K562 (cell line): ENCODE measurements around the gene REEP6. TPM values are rescaled to one million over a fixed set of nuclear protein-coding genes. Genes with fewer than 3 reads are reported as not detected.

Experiments used
- ADNP ChIP-seq: fragments of 200-800 bp; sonication (Bioruptor generic); IDR thresholded peaks from 2 replicates; pipeline ENCODE4 v1.6.1; 2016; ENCODE audit warnings: missing genetic modification characterization, missing compliant biosample characterization
- ARID2 ChIP-seq: fragments of 450-650 bp; IDR thresholded peaks from 2 replicates; pipeline ENCODE4 v1.6.1; 2017; ENCODE audit warnings: antibody characterized with exemption, mild to moderate bottlenecking
- BDP1 ChIP-seq: IDR thresholded peaks from 3 replicates; pipeline ENCODE4 v1.6.1; 2011; ENCODE audit not compliant: insufficient read length, insufficient read depth
- CLOCK ChIP-seq: fragments of 250-450 bp; sonication (Bioruptor Pico); IDR thresholded peaks from 2 replicates; pipeline ENCODE4 v1.4.0; 2020; ENCODE audit warnings: mild to moderate bottlenecking, moderate library complexity, borderline replicate concordance
- EZH2 ChIP-seq: IDR thresholded peaks from 2 replicates; pipeline ENCODE4 v1.6.1; 2012; ENCODE audit warnings: low read depth, mild to moderate bottlenecking, inconsistent platforms, low read length, borderline replicate concordance
- HDAC2 ChIP-seq: fragments of 450-650 bp; IDR thresholded peaks from 2 replicates; pipeline ENCODE4 v1.6.1; 2016; ENCODE audit warnings: mild to moderate bottlenecking
- MTA1 ChIP-seq: fragments of 450-650 bp; IDR thresholded peaks from 2 replicates; pipeline ENCODE4 v1.6.1; 2017; ENCODE audit warnings: borderline replicate concordance
- MTA3 ChIP-seq: fragments of 450-650 bp; formaldehyde crosslinking; IDR thresholded peaks from 2 replicates; pipeline ENCODE4 v1.6.1; 2017; ENCODE audit warnings: mild to moderate bottlenecking, borderline replicate concordance
- RAD21 ChIP-seq, 2 experiments: fragments of 250-450 bp in 1 of 2; fragments of 450-650 bp in 1 of 2; sonication (Bioruptor Pico) in 1 of 2; formaldehyde crosslinking in 1 of 2; IDR thresholded peaks in 1 of 2; conservative IDR thresholded peaks in 1 of 2; 2 replicates each; pipeline versions ENCODE4 v1.4.0 to v1.8.0; 2020 to 2022; ENCODE audit warnings: mild to moderate bottlenecking in 2 of 2, moderate library complexity in 1 of 2
- SAP30 ChIP-seq: fragments of 200-600 bp; sonication (generic); IDR thresholded peaks from 2 replicates; pipeline ENCODE4 v1.6.1; 2012; ENCODE audit warnings: borderline replicate concordance, low read depth, mild to moderate bottlenecking, moderate library complexity, low read length, control low read depth, inconsistent platforms; ENCODE audit not compliant: insufficient read depth, poor library complexity, severe bottlenecking
- SMARCA5 ChIP-seq: fragments of 450-650 bp; IDR thresholded peaks from 2 replicates; pipeline ENCODE4 v1.6.1; 2016
- SMARCE1 ChIP-seq: fragments of 450-650 bp; IDR thresholded peaks from 2 replicates; pipeline ENCODE4 v1.7.1; 2016; ENCODE audit warnings: mild to moderate bottlenecking
- SP1 ChIP-seq: sonication (generic); formaldehyde crosslinking; IDR thresholded peaks from 2 replicates; pipeline ENCODE4 v1.8.1; 2022; ENCODE audit warnings: mild to moderate bottlenecking, missing genetic modification reagents
- THAP12 ChIP-seq: fragments of 250-450 bp; sonication (Bioruptor Pico); IDR thresholded peaks from 2 replicates; pipeline ENCODE4 v1.9.0; 2021; ENCODE audit warnings: mild to moderate bottlenecking, inconsistent platforms
- THRAP3 ChIP-seq: fragments of 450-650 bp; IDR thresholded peaks from 2 replicates; pipeline ENCODE4 v1.6.1; 2016; ENCODE audit warnings: mild to moderate bottlenecking, inconsistent platforms, borderline replicate concordance
- ZBTB7A ChIP-seq: IDR thresholded peaks from 2 replicates; pipeline ENCODE4 v1.6.1; 2011; ENCODE audit warnings: low read depth, mild to moderate bottlenecking, low read length, moderate library complexity, borderline replicate concordance; ENCODE audit not compliant: control insufficient read depth
- ZFP36 ChIP-seq: fragments of 150-350 bp; IDR thresholded peaks from 2 replicates; pipeline ENCODE4 v1.6.1; 2018; ENCODE audit warnings: low read length, low read depth; ENCODE audit not compliant: partially characterized antibody
- ZFX ChIP-seq: sonication (generic); formaldehyde crosslinking; IDR thresholded peaks from 2 replicates; pipeline ENCODE4 v1.8.0; 2022; ENCODE audit warnings: mild to moderate bottlenecking, missing genetic modification reagents, moderate library complexity
- ZNF121 ChIP-seq: sonication (generic); formaldehyde crosslinking; conservative IDR thresholded peaks from 2 replicates; pipeline ENCODE4 v1.8.0; 2022; ENCODE audit warnings: missing genetic modification reagents
- polyA plus RNA-seq, 8 experiments: library from polyadenylated mRNA; depleted of rRNA in 4 of 8; stranded (reverse) in 5 of 8; unstranded in 3 of 8; fragments of >200 nt; fragmentation: Nextera tagmentation in 2 of 8; fragmentation: Illumina TruSeq in 1 of 8; extraction: Ambion mirVana in 2 of 8; extraction: Trizol in 1 of 8; gene quantifications; 2 replicates each; pipeline versions ENCODE4 v1.2.1 to v1.2.3, GENCODE V29; 2011 to 2014; ENCODE audit warnings: inconsistent platforms in 1 of 8, missing spikeins in 1 of 8
- total RNA-seq, 7 experiments: library from RNA; depleted of rRNA in 6 of 7; stranded (reverse); fragments of >200 nt in 6 of 7; fragmentation: Illumina TruSeq in 2 of 7; extraction: Trizol in 2 of 7; gene quantifications; 2 replicates each; pipeline versions ENCODE4 v1.2.1 to v1.2.3, GENCODE V29; 2011 to 2021; ENCODE audit warnings: low replicate concordance in 1 of 7
- TF ChIP-seq, protein P1 (sequence below): fragments of 250-450 bp; sonication (Bioruptor Pico); IDR thresholded peaks from 2 replicates; pipeline ENCODE4 v1.8.0; 2022; ENCODE audit warnings: moderate library complexity, mild to moderate bottlenecking, inconsistent platforms
- TF ChIP-seq, protein P2 (sequence below): sonication (generic); formaldehyde crosslinking; IDR thresholded peaks from 2 replicates; pipeline ENCODE4 v1.8.1; 2022; ENCODE audit warnings: missing genetic modification reagents

REEP6 gene
- total and polyA plus RNA-seq, 9 of the 15 experiments (the other 6 are each of a cell fraction or from before 2014, with no cell fraction given), result 1.2 to 64.2 (median 12.7) TPM

- peak; percentile 77; the same call in 1 of the 2 replicates for TF ChIP-seq HDAC2
- TF ChIP-seq ZBTB7A, result peak; percentile 86
- peak; percentile 71; the same call in 1 of the 2 replicates for TF ChIP-seq SP1 (CRISPR knock-in tag)
- no peak for TF ChIP-seq SAP30
- no peak for TF ChIP-seq EZH2
- TF ChIP-seq SMARCE1, result peak; percentile 55; the same call in 1 of the 2 replicates
- TF ChIP-seq, protein P1, sequence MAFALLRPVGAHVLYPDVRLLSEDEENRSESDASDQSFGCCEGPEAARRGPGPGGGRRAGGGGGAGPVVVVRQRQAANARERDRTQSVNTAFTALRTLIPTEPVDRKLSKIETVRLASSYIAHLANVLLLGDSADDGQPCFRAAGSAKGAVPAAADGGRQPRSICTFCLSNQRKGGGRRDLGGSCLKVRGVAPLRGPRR (CRISPR knock-in tag), result no peak
- TF ChIP-seq SMARCA5, result peak; percentile 94; the same call in 1 of the 2 replicates
- peak; percentile 45 to 67; a peak in 3 of 4 replicates for TF ChIP-seq RAD21 (CRISPR knock-in tag; conservative IDR thresholded peaks at IDR 0.05 in 1 of 2, IDR thresholded peaks at IDR 0.05 in 1 of 2)
- TF ChIP-seq THAP12 (CRISPR knock-in tag), result 0 out of 2 replicates have a peak, but pooled peaks have one; percentile 19
- peak; percentile 38; the same call in 1 of the 2 replicates for TF ChIP-seq MTA1
- peak; percentile 32; the same call in 1 of the 2 replicates for TF ChIP-seq ZFX (CRISPR knock-in tag)
- 0 out of 2 replicates have a peak, but pooled peaks have one; percentile 5 for TF ChIP-seq ZNF121 (CRISPR knock-in tag)
- peak; percentile 58; the same call in 1 of the 2 replicates for TF ChIP-seq ADNP
- peak; percentile 100 for TF ChIP-seq ZFP36
- peak; percentile 54 for TF ChIP-seq MTA3
- no peak for TF ChIP-seq BDP1
- TF ChIP-seq CLOCK (CRISPR knock-in tag), result no peak
- TF ChIP-seq THRAP3, result no peak
- TF ChIP-seq, protein P2, sequence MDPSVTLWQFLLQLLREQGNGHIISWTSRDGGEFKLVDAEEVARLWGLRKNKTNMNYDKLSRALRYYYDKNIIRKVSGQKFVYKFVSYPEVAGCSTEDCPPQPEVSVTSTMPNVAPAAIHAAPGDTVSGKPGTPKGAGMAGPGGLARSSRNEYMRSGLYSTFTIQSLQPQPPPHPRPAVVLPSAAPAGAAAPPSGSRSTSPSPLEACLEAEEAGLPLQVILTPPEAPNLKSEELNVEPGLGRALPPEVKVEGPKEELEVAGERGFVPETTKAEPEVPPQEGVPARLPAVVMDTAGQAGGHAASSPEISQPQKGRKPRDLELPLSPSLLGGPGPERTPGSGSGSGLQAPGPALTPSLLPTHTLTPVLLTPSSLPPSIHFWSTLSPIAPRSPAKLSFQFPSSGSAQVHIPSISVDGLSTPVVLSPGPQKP (CRISPR knock-in tag), result no peak
- TF ChIP-seq ARID2, result 0 out of 2 replicates have a peak, but pooled peaks have one; percentile 48
Observed at GRCh38 chr19:1513499-1514294, 22.7 kb downstream of the REEP6 start (continued).
